Nephron progenitor cell (in vitro differentiated cells): ENCODE measurements around the gene LDLRAD2.

Experiments
- DNase-seq: peaks from one replicate; pipeline ENCODE4 v3.0.0; 2021
- H3K27ac Mint-ChIP-seq: 2 replicates; pipeline ENCODE4 v1.8.0; 2021; ENCODE audit warnings: mild to moderate bottlenecking, moderate library complexity, mixed read lengths
- H3K27me3 Mint-ChIP-seq: 2 replicates; pipeline ENCODE4 v1.8.0; 2021; ENCODE audit warnings: mild to moderate bottlenecking, low read depth, mixed read lengths; ENCODE audit not compliant: poor library complexity
- H3K36me3 Mint-ChIP-seq: 2 replicates; pipeline ENCODE4 v1.8.0; 2021; ENCODE audit warnings: low read depth, mixed read lengths
- H3K4me1 Mint-ChIP-seq: 2 replicates; pipeline ENCODE4 v1.8.0; 2021; ENCODE audit warnings: mixed read lengths
- H3K4me3 Mint-ChIP-seq: 2 replicates; pipeline ENCODE4 v1.8.0; 2021; ENCODE audit warnings: mild to moderate bottlenecking, moderate library complexity, mixed read lengths
- H3K9me3 Mint-ChIP-seq: 2 replicates; pipeline ENCODE4 v1.8.0; 2021; ENCODE audit warnings: mild to moderate bottlenecking, moderate library complexity, mixed read lengths
- CTCF ChIP-seq: fragments of 200-600 bp; sonication (generic); IDR thresholded peaks from 2 replicates; pipeline ENCODE4 v1.5.0; 2021; ENCODE audit warnings: antibody characterized with exemption

Gene LDLRAD2

DNA sequence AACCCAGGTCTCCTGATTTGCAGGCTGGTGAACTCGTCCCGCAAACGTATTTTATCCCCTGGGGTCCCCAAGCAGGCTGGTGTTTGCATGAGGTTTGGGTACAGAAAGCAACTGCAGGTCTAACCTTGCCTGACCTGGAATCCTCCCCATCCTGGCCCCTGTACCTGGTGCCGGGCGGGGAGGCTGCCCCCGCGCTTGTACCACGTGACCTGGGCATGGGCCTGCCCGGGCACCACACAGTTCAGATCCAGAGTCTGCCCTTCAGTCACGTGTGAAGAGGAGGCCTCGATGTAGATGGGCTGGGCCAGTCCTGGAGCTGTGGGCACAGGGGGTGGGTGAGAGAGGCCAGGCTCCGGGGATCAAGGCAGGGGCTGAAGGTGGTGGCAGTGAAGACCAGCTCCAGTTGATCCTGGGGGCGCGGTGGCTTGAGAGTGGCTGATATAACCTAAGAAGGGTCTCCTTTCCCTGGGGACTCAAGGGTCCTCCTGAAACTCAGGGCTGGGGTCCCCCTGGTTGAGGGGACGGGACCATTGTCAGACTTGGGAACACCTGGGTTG lies 30.6 kb downstream of the LDLRAD2 start:
- Mint-ChIP-seq H3K4me3 (no peak overlapping the region), H3K27me3 (no peaks in the 10 kb centered on the region), H3K9me3 (no peaks in the 10 kb centered on the region), H3K4me1 (no peaks in the 10 kb centered on the region), H3K27ac (no peak overlapping the region), H3K36me3 (peaks cover 7% of the 10 kb centered on the region)
- no peak for DNase-seq
- TF ChIP-seq CTCF = no peak

GRCh38 chr1:21843208-21843607 lies 31.1 kb downstream of the LDLRAD2 start:
- H3K27me3 Mint-ChIP-seq = no peaks in the 10 kb centered on the region
- no peak overlapping the region for H3K4me3 Mint-ChIP-seq
- H3K27ac Mint-ChIP-seq = no peak overlapping the region
- no peaks in the 10 kb centered on the region for H3K9me3 Mint-ChIP-seq
- TF ChIP-seq CTCF = no peak
- H3K4me1 Mint-ChIP-seq = no peaks in the 10 kb centered on the region
- DNase-seq = no peak
- peaks cover 7% of the 10 kb centered on the region for H3K36me3 Mint-ChIP-seq

DNA sequence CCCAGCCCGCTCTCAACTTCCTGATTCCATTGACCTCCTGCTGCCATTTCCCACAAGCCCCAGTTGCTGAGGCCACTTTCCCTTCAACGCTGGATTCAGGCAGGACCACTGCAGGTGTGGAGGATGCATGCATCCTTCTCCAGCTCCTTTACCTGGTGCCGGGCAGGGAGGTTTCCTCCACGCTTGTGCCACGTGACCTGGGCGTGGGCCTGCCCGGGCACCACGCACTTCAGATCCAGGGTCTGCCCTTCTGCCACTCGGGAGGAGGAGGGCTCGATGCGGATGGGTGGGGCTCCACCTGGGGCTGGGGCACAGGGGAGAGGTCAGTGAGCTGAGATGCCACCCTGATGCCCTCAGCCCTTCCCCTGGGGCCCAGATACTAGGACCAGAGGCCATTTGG lies 31.9 kb downstream of the LDLRAD2 start:
- H3K27ac Mint-ChIP-seq = no peak overlapping the region
- DNase-seq = no peak
- peaks cover 3% of the 10 kb centered on the region for H3K36me3 Mint-ChIP-seq
- no peaks in the 10 kb centered on the region for H3K4me1 Mint-ChIP-seq
- no peaks in the 10 kb centered on the region for H3K9me3 Mint-ChIP-seq
- no peak overlapping the region for H3K4me3 Mint-ChIP-seq
- no peak for TF ChIP-seq CTCF
- H3K27me3 Mint-ChIP-seq = no peaks in the 10 kb centered on the region

DNA sequence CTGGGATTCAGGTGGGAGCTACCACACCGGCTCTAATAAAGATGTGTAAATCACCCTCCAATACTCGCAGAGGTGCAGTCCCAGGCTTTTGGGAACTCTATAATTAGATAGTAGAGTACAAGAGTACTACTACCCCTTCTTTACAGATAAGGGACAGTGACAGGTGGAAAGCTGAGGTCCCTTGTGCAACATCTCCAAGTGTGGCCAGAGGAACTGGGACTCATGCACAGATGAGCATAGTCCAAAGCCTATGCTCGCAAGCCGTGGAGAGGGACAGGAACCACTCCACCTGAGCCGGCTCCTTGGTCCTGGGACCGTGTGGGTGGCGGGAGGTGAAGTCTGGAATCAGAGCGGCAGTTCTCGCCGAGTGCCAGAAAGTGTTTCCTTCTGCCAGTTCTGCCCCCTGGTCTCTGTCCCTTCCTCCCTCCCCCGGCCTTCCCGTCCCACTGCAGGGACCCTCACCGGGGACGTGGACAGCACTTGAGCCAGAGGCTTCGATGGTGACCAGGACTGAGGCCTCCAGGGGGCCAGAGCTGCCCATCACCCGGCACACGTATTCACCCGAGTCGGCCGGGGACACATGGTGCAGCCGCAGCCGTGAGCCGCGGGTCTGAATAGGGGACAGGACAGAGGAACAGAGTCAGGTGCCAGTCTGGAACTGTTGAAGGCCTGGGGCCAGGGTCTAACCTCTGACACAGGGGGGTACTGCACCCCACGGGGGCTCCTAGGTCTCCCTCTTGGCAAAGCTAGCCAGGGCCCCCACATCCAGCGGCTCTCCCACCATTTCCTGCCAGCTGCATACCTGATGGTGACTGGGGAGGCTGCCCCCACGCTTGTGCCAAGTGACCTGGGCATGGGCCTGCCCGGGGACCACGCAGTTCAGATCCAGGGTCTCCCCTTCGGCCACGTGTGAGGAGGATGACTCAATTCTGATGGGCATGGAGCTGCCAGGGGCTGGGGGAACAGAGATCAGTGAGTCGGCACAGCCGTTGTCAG lies 33.9 kb downstream of the LDLRAD2 start:
- no peak for TF ChIP-seq CTCF
- Mint-ChIP-seq H3K36me3 (peaks cover 10% of the 10 kb centered on the region), H3K4me1 (no peaks in the 10 kb centered on the region), H3K27me3 (no peaks in the 10 kb centered on the region), H3K9me3 (no peaks in the 10 kb centered on the region), H3K4me3 (no peak overlapping the region), H3K27ac (no peak overlapping the region)
- DNase-seq = no peak

- H3K4me3 Mint-ChIP-seq = no peak overlapping the region
- no peak for TF ChIP-seq CTCF
- H3K36me3 Mint-ChIP-seq = peaks cover 10% of the 10 kb centered on the region
- DNase-seq = no peak
- H3K27me3 Mint-ChIP-seq = no peaks in the 10 kb centered on the region
- H3K9me3 Mint-ChIP-seq = no peaks in the 10 kb centered on the region
- peak overlapping the region; percentile 76 for H3K27ac Mint-ChIP-seq
- H3K4me1 Mint-ChIP-seq = no peaks in the 10 kb centered on the region
These were observed 35.4 kb downstream of the LDLRAD2 start for GRCh38 chr1:21847223-21848205.
